Erythroblast (primary cell): ENCODE results near the gene CYTH2.

Experiments used
- GATA1 ChIP-seq: IDR thresholded peaks from 2 replicates; pipeline ENCODE4 v1.6.1; 2011; ENCODE audit warnings: low read depth, mild to moderate bottlenecking, control low read depth, low read length, moderate library complexity
- POLR2A ChIP-seq: IDR thresholded peaks from 2 replicates; pipeline ENCODE4 v1.6.1; 2011; ENCODE audit warnings: mild to moderate bottlenecking, low read length

DNA sequence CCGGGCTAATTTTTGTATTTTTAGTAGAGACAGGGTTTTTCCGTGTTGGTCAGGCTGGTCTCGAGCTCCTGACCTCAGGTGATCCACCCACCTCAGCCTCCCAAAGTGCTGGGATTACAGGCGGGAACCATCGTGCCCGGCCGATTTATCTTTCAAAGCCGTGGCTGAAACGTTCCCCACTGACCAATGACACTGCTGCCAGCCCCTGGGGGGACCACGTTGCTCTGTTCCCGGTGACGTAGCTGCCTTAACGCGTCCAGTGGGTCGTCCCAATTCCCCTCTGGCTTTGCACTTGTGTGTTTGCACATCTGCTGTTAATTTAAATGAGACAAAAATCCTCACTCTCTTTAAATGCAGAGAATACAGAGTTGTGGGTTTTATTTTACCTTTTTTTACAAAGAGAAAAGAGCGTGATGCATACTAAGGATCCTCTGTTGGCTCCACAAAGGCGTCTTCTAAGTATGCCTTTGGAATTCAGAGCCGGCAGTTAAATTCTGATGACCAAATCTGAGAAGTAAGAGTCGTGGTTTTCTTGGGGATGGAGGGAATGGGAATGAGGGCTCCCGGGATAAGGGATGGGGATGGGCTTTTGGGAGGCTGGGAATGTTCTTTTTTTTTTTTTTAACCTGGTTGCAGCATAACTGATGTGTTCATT lies 61.0 kb downstream of the CYTH2 start:
- no peak for TF ChIP-seq POLR2A
- no peak for TF ChIP-seq GATA1
